ENCODE results near the gene TBC1D32.
"Not testable (repeated sequence)": the region's sequence is repeated elsewhere in the genome, so short reads cannot be mapped to it uniquely, and the experiment has no call there.

TBC1D32 gene

GRCh38 chr6:121334299-121335086 is at the start of gene TBC1D32:
TSS of gene TBC1D32 (minus strand) at chr6:121334480. CDS start at chr6:121334430, 50 bp downstream.
- peak; percentile 89 for DNase-seq (ENCODE audit: low spot score)

GRCh38 chr6:121383478-121383877 is 49.2 kb upstream of the TBC1D32 start:
- no peak for DNase-seq (ENCODE audit: low spot score)

DNA sequence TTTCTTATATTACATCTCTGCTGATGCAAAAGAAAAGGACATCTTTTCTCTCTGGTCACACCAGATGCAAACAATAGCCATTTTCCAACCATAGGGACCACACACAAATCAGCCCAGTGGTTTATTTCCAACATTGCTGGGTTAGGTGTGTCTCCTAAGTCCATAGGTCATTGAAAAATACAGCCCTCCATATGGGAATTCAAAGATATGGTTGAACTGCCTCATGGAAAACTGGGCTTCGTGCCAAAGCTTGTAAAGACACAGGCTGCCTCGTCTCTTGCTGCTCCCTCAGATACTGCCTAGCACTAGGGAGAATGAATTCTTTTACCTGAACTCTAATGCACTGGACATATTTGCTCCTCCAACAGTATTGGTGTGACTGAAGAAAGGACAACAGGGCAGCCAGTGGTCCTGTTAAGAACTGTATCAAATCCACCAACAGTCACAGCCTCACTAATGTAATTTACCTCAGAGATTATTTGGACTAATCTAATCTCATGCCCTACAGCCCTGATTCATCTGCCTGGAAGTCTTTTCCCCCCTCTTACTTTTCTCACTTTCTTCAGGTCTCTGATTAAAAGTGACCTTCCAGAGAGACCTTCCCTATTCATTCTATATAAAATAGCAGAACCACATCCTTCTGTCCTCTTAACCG is 48.3 kb upstream of the TBC1D32 start:
- no peak for DNase-seq (ENCODE audit: low spot score)

DNA sequence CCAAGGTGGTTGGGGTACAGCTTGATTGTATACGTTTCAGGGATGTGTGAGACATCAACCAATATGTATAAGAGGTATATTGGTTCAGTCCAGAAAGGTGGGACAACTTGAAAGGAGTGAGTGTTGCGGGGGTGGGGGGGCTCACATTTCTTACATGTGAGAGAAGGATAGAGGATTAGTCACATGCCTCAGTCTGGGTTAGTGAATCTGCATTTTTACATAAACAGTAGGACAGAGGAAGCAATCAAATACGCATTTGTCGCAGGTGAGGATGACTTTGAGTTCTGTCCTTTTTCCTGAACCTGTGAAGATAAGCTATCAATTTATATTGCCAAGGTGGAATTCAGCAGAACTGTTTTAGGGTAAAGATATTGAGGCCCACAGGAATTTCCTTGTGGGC is 42.1 kb upstream of the TBC1D32 start:
- DNase-seq (ENCODE audit: low spot score), result no peak

GRCh38 chr6:121374219-121374618 is 39.9 kb upstream of the TBC1D32 start:
- not testable (repeated sequence) for DNase-seq (ENCODE audit: low spot score)

- DNase-seq (ENCODE audit: low spot score), result no peak
Observed at GRCh38 chr6:121365536-121366521, 31.5 kb upstream of the TBC1D32 start.

GRCh38 chr6:121356575-121356974 is 22.3 kb upstream of the TBC1D32 start:
- no peak for DNase-seq (ENCODE audit: low spot score)

DNA sequence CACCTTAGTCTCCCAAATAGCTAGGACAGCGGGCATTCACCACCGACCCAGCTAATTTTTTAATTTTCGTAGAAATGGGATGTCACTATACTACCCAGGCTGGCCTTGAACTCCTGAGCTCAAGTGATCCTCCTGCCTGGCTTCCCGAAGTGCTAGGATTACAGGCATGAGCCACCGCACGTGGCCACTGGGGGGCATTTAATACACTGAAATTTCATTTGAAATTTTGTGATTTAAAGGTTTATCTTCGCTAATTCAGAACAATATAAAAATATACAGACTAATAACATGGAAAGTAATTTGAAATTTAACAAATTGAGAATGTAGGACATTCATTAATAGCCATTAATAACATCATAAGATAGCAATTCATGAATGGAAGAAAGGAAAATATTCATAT is 20.5 kb upstream of the TBC1D32 start:
- no peak for DNase-seq (ENCODE audit: low spot score)

DNA sequence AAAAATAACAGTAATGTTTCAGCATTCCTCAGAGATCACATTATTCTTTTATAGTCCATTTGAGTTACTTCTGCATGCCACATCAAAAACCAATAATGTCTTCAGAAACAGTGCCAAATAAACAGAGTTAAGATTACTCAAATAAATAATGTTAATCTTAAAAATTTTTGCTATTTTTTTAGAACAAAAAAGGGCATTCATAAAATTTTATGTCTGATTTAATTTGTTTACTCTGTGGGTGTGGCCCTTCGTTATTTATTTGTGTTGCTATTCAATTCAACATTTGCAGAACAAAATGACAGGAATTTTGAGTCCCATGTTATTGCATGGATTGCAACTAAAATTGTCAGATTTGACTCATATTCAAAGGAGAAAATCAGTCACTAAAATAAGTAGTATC is 18.7 kb upstream of the TBC1D32 start:
- no peak for DNase-seq (ENCODE audit: low spot score)

DNA sequence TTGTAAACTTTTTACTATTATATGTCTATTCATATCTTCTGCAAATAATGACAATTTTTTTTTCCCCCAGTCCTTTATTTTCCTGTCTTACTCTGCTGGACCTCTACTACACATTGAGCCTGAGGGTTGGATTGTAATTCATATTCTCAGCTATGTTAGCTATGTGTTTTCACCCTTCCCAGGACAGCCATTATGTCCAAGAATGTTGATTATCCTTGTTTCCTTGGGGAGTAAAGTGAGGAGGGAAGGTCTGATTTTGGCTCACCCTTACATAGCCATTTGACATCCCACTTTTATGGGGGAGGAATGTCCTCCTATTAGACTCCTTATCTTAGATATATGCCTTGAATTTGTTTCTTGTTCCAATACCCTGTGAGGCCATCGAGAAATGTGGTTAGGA is 17.6 kb upstream of the TBC1D32 start:
- DNase-seq (ENCODE audit: low spot score), result no peak

- DNase-seq (ENCODE audit: low spot score), result no peak
Observed at GRCh38 chr6:121349596-121349995, 15.3 kb upstream of the TBC1D32 start.

DNA sequence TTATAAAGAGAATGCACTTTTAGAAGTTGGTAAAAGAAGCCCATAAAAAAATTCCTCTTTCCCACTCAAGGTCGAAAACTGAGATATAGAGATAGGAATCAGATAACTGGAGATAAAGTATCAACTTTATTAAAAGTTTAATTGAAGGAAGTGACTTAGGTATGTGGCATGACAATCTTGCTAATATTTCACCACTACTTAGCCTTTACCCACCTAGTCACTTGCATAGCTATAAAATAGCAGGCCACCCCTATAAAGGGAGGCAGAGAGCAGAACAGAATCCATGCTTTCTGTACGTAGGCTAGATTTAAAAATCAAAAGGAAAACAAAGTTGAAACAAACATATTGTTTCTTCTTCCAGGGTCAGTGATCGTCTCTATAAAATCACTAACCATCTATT is 13.2 kb upstream of the TBC1D32 start:
- DNase-seq (ENCODE audit: low spot score), result no peak

DNA sequence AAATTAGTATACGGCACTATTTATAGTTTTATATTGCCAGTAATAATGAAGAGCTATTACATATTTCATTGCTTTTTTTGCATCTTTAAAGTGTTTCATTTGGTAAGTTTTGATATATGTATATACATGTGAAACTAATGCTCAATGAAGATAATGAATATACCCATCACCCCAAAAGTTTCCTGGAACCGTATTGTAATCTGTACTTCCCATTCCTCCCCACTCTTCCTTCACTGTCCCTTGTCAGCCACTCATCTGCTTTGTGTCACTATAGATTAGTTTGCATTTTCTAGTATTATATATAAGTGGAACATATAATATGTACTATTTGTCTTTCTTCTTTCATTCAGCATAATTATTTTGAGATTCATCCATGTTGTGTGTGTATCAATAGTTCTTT is 10.3 kb upstream of the TBC1D32 start:
- no peak for DNase-seq (ENCODE audit: low spot score)

GRCh38 chr6:121339639-121340226 is 5.5 kb upstream of the TBC1D32 start:
- no peak for DNase-seq (ENCODE audit: low spot score)

DNA sequence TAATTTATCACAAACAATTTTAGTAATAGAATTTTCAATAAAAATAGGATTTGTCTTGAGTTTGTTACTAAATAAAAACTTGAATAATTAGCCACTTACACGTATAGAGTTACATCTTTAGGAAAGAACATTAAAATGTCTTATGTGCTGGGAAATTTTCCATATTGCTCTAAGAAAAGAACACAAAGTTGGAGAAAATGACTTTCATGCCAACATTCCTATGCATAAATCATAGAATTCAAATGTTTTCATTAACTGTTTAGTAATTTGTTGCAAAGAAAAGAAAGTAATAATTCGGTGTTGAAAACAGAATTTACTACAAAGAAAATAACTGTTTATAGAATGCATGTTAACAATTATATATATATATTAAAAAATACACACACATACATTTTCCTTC is 4.7 kb upstream of the TBC1D32 start:
- no peak for DNase-seq (ENCODE audit: low spot score)

GRCh38 chr6:121338366-121338765 is 4.1 kb upstream of the TBC1D32 start:
- no peak for DNase-seq (ENCODE audit: low spot score)

DNA sequence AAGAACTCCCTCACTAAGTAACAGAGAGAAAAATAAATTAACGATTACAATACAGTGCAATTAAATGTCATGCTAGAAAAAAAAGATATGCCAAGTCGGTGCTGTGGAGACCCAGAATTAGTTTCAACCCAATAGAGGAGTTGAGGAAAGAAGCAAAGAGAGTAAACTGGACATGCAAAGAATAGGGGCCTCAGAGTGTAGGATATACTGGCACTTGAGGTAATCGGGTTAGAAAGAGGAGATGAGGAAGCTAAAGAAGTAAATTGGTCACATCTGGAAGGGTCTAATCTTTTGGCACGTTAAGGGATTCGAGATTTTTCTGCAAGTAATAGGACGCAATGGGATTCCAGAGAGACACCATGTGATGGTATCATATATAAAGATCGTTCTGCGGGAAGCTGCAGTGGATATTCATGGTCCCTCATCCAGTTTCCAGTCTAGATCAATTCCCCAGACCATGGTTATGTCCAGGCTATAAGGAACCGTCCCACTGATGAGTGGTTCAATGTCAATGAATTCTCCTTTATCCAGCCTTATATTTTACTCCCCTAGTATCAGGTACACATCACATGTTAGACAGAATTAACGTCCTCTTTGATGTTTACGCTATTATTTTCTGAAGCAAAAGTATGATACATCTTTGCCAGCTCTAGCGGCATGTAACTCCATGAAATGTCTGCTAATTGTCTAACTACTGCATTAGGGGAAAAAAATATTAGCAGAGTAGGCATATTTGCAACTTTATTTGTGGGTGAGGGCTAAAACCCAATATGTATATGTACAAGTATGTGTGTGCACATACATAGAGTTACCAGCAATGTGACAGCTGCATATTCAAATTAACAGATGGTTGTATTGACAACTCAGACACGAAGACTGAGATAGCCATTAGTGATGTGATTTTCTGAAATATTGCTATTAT is 1.1 kb upstream of the TBC1D32 start:
- no peak for DNase-seq (ENCODE audit: low spot score)

DNA sequence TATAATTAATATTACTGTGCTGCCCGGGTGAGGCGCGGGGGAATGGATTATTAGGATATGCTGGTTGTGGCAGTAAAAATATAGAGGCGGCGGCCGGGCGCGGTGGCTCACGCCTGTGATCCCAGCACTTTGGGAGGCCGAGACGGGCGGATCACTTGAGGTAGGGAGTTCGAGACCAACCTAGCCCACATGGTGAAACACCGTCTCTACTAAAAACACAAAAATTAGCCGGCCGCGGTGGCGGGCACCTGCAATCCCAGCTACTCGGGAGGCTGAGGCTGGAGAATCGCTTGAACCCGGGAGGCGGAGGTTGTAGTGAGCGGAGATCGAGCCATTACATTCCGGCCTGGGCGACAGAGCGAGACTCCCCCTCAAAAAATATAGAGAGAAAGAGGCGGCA is 586 bp downstream of the TBC1D32 start:
- DNase-seq (ENCODE audit: low spot score), result not testable (repeated sequence)

DNA sequence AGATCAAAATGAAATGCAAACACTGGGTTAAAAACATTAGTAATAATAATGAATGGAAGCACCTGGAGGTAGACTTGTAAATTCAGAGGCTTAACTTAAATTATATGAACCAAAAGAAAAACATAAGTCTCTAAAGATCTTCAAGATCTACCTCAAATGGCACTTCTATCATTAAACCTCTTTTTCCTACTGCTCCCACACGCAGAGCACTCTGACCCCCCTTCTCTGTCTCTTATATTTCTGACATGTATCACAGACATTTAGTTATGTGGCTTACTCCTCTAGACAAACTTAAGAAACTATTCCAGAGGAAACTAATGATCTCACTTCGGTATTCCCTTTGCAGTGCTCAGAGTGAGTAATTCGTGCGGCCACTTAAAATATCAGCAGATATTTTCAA is 1.1 kb downstream of the TBC1D32 start:
- DNase-seq (ENCODE audit: low spot score), result no peak

GRCh38 chr6:121330516-121330915 is 3.8 kb downstream of the TBC1D32 start:
- DNase-seq (ENCODE audit: low spot score), result no peak

DNA sequence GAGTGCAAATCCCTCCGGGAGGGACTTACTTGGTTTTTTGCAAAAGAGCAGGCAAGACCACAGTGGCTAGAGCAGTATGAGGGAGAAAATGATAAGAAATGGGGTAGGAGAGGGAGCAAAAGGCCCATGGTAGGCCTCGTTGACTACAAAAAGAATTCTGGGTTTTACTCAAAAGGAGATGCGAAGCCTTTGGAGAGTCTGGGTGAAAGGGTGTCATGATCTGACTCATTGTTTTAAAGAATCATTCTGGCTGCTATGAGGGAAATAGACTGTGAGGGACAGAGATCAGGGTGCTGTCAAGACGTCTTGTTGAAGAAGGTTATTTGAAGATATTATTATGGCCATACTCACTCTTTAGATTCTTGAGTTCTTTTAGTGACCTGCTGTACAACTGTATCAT is 13.0 kb downstream of the TBC1D32 start:
- no peak for DNase-seq (ENCODE audit: low spot score)
